Activated naive CD4-positive, alpha-beta T cell treated with anti-CD3 and anti-CD28 coated beads, Interleukin-2, amount 10 ng/mL, durations not matched to agents 7 days and 5 days (primary cell): ENCODE measurements around the gene CACNA2D3.

Experiments used
- CTCF ChIA-PET: fragments of 350-600 bp; sonication (Branson Sonifier 250); formaldehyde crosslinking; loops from one replicate; lab custom pipeline; 2021; ENCODE audit warnings: antibody characterized with exemption; lab: Charles Lee
- DNase-seq: peaks from one replicate; pipeline ENCODE4 v3.0.0-alpha.2; 2020
- H3K27ac Mint-ChIP-seq: one replicate; pipeline ENCODE4 v1.8.0; 2021; ENCODE audit warnings: mild to moderate bottlenecking, moderate library complexity, mixed read lengths
- H3K27me3 Mint-ChIP-seq: one replicate; pipeline ENCODE4 v1.8.0; 2021; ENCODE audit warnings: mild to moderate bottlenecking, mixed read lengths
- H3K36me3 Mint-ChIP-seq: one replicate; pipeline ENCODE4 v1.8.0; 2021; ENCODE audit warnings: mixed read lengths
- H3K4me1 Mint-ChIP-seq: one replicate; pipeline ENCODE4 v1.8.0; 2021; ENCODE audit warnings: mixed read lengths
- H3K4me3 Mint-ChIP-seq: one replicate; pipeline ENCODE4 v1.8.0; 2021; ENCODE audit warnings: mild to moderate bottlenecking, moderate library complexity, mixed read lengths
- H3K9me3 Mint-ChIP-seq: one replicate; pipeline ENCODE4 v1.8.0; 2021; ENCODE audit warnings: mixed read lengths

CACNA2D3 gene

GRCh38 chr3:54863786-54864185, 741.4 kb downstream of the CACNA2D3 start:
- Mint-ChIP-seq H3K27me3 (no peaks in the 10 kb centered on the region), H3K4me3 (no peak overlapping the region), H3K4me1 (no peaks in the 10 kb centered on the region), H3K36me3 (no peaks in the 10 kb centered on the region), H3K27ac (no peak overlapping the region), H3K9me3 (no peaks in the 10 kb centered on the region)
- no peak for DNase-seq
- CTCF ChIA-PET = no interaction called here

GRCh38 chr3:54865316-54865715, 743.0 kb downstream of the CACNA2D3 start:
- Mint-ChIP-seq H3K4me3 (no peak overlapping the region), H3K27me3 (no peaks in the 10 kb centered on the region)
- CTCF ChIA-PET = no interaction called here

GRCh38 chr3:54866251-54866650, 743.9 kb downstream of the CACNA2D3 start:
- CTCF ChIA-PET = interaction anchor here (0.6 kb wide), 1 partner anchor 12 kb away, joined by 3 read pairs; no protein-coding TSS in a partner anchor
- no peaks in the 10 kb centered on the region for H3K9me3 Mint-ChIP-seq
- DNase-seq = no peak
- H3K4me3 Mint-ChIP-seq = no peak overlapping the region
- no peaks in the 10 kb centered on the region for H3K36me3 Mint-ChIP-seq
- H3K27ac Mint-ChIP-seq = no peak overlapping the region
- no peaks in the 10 kb centered on the region for H3K27me3 Mint-ChIP-seq
- H3K4me1 Mint-ChIP-seq = no peaks in the 10 kb centered on the region

More at GRCh38 chr3:54865316-54865715, 743.0 kb downstream of the CACNA2D3 start:
- DNase-seq = no peak
- no peaks in the 10 kb centered on the region for H3K4me1 Mint-ChIP-seq
- no peaks in the 10 kb centered on the region for H3K9me3 Mint-ChIP-seq
- H3K27ac Mint-ChIP-seq = no peak overlapping the region
- no peaks in the 10 kb centered on the region for H3K36me3 Mint-ChIP-seq

GRCh38 chr3:54870423-54870822, 748.1 kb downstream of the CACNA2D3 start:
- H3K4me1 Mint-ChIP-seq = no peaks in the 10 kb centered on the region
- no peak for DNase-seq
- H3K4me3 Mint-ChIP-seq = no peak overlapping the region
- H3K27ac Mint-ChIP-seq = no peak overlapping the region
- no peaks in the 10 kb centered on the region for H3K36me3 Mint-ChIP-seq
- H3K9me3 Mint-ChIP-seq = no peaks in the 10 kb centered on the region
- CTCF ChIA-PET = no interaction called here
- H3K27me3 Mint-ChIP-seq = no peaks in the 10 kb centered on the region

- Mint-ChIP-seq H3K4me3 (no peak overlapping the region), H3K4me1 (no peaks in the 10 kb centered on the region), H3K9me3 (no peaks in the 10 kb centered on the region), H3K36me3 (no peaks in the 10 kb centered on the region), H3K27ac (no peak overlapping the region), H3K27me3 (no peaks in the 10 kb centered on the region)
- CTCF ChIA-PET = no interaction called here
- DNase-seq = no peak
These were observed 749.5 kb downstream of the CACNA2D3 start for GRCh38 chr3:54871867-54872266.

- Mint-ChIP-seq H3K9me3 (peaks cover 4% of the 10 kb centered on the region), H3K4me1 (no peaks in the 10 kb centered on the region), H3K27me3 (no peaks in the 10 kb centered on the region), H3K36me3 (no peaks in the 10 kb centered on the region), H3K27ac (no peak overlapping the region), H3K4me3 (no peak overlapping the region)
- no peak for DNase-seq
- CTCF ChIA-PET = no interaction called here
These were observed 751.0 kb downstream of the CACNA2D3 start for GRCh38 chr3:54873059-54874010.

- CTCF ChIA-PET = no interaction called here
- peaks cover 6% of the 10 kb centered on the region for H3K9me3 Mint-ChIP-seq
- no peaks in the 10 kb centered on the region for H3K36me3 Mint-ChIP-seq
- no peak for DNase-seq
- H3K4me1 Mint-ChIP-seq = no peaks in the 10 kb centered on the region
- no peak overlapping the region for H3K4me3 Mint-ChIP-seq
- no peak overlapping the region for H3K27ac Mint-ChIP-seq
- H3K27me3 Mint-ChIP-seq = no peaks in the 10 kb centered on the region
These were observed 752.6 kb downstream of the CACNA2D3 start for GRCh38 chr3:54874816-54875556.

- no peaks in the 10 kb centered on the region for H3K36me3 Mint-ChIP-seq
- CTCF ChIA-PET = no interaction called here
- no peak overlapping the region for H3K4me3 Mint-ChIP-seq
- DNase-seq = no peak
- no peaks in the 10 kb centered on the region for H3K27me3 Mint-ChIP-seq
- H3K27ac Mint-ChIP-seq = no peak overlapping the region
- no peaks in the 10 kb centered on the region for H3K4me1 Mint-ChIP-seq
- H3K9me3 Mint-ChIP-seq = peaks cover 6% of the 10 kb centered on the region
These were observed 753.4 kb downstream of the CACNA2D3 start for GRCh38 chr3:54875596-54876268.

GRCh38 chr3:54876694-54877093, 754.3 kb downstream of the CACNA2D3 start:
- H3K36me3 Mint-ChIP-seq = no peaks in the 10 kb centered on the region
- H3K9me3 Mint-ChIP-seq = peaks cover 6% of the 10 kb centered on the region
- H3K27me3 Mint-ChIP-seq = no peaks in the 10 kb centered on the region
- H3K4me3 Mint-ChIP-seq = no peak overlapping the region
- no peak overlapping the region for H3K27ac Mint-ChIP-seq
- DNase-seq = no peak
- CTCF ChIA-PET = no interaction called here
- no peaks in the 10 kb centered on the region for H3K4me1 Mint-ChIP-seq

GRCh38 chr3:54877730-54878129, 755.4 kb downstream of the CACNA2D3 start:
- CTCF ChIA-PET = no interaction called here
- Mint-ChIP-seq H3K27ac (no peak overlapping the region), H3K4me1 (no peaks in the 10 kb centered on the region), H3K36me3 (no peaks in the 10 kb centered on the region), H3K27me3 (no peaks in the 10 kb centered on the region), H3K4me3 (no peak overlapping the region), H3K9me3 (peaks cover 6% of the 10 kb centered on the region)
- no peak for DNase-seq

GRCh38 chr3:54878145-54878544, 755.8 kb downstream of the CACNA2D3 start:
- CTCF ChIA-PET = no interaction called here
- Mint-ChIP-seq H3K9me3 (peaks cover 6% of the 10 kb centered on the region), H3K4me3 (no peak overlapping the region), H3K4me1 (no peaks in the 10 kb centered on the region), H3K36me3 (no peaks in the 10 kb centered on the region), H3K27me3 (no peaks in the 10 kb centered on the region), H3K27ac (no peak overlapping the region)
- DNase-seq = no peak

GRCh38 chr3:54882129-54882833, 759.9 kb downstream of the CACNA2D3 start:
- Mint-ChIP-seq H3K4me3 (no peak overlapping the region), H3K9me3 (peaks cover 6% of the 10 kb centered on the region), H3K27ac (no peak overlapping the region), H3K27me3 (no peaks in the 10 kb centered on the region), H3K36me3 (no peaks in the 10 kb centered on the region), H3K4me1 (no peaks in the 10 kb centered on the region)
- DNase-seq = no peak
- CTCF ChIA-PET = no interaction called here

- Mint-ChIP-seq H3K27me3 (no peaks in the 10 kb centered on the region), H3K4me1 (no peaks in the 10 kb centered on the region), H3K9me3 (peaks cover 5% of the 10 kb centered on the region), H3K27ac (no peak overlapping the region), H3K36me3 (no peaks in the 10 kb centered on the region), H3K4me3 (no peak overlapping the region)
- DNase-seq = no peak
- CTCF ChIA-PET = no interaction called here
These were observed 765.8 kb downstream of the CACNA2D3 start for GRCh38 chr3:54888162-54888561.

GRCh38 chr3:54888873-54889272, 766.5 kb downstream of the CACNA2D3 start:
- H3K4me1 Mint-ChIP-seq = no peaks in the 10 kb centered on the region
- H3K27me3 Mint-ChIP-seq = no peaks in the 10 kb centered on the region
- no peak for DNase-seq
- H3K27ac Mint-ChIP-seq = no peak overlapping the region
- CTCF ChIA-PET = no interaction called here
- H3K9me3 Mint-ChIP-seq = peaks cover 5% of the 10 kb centered on the region
- no peaks in the 10 kb centered on the region for H3K36me3 Mint-ChIP-seq
- H3K4me3 Mint-ChIP-seq = no peak overlapping the region
